ENCODE measurements around the gene C22orf23. TPM values are rescaled to one million over a fixed set of nuclear protein-coding genes. Genes with fewer than 3 reads are reported as not detected.
A peak's percentile ranks its signal among the peaks of the same experiment; 100 is the strongest.

C22orf23 gene
- total RNA-seq, 1 donor from 2014 or later = 0.54 TPM

- peaks cover 52% of the 10 kb centered on the region for H3K4me1 Mint-ChIP-seq (ENCODE audit: unreplicated experiment)
- H3K4me3 Mint-ChIP-seq (ENCODE audit: unreplicated experiment) = no peak overlapping the region
- H3K27ac Mint-ChIP-seq (ENCODE audit: unreplicated experiment) = no peak overlapping the region
- no peak for DNase-seq (ENCODE audit: low spot score)
- no peaks in the 10 kb centered on the region for H3K9me3 Mint-ChIP-seq (ENCODE audit: unreplicated experiment)
- peaks cover 8% of the 10 kb centered on the region for H3K27me3 Mint-ChIP-seq (ENCODE audit: unreplicated experiment)
- H3K36me3 Mint-ChIP-seq (ENCODE audit: low read depth, unreplicated experiment) = peaks cover 21% of the 10 kb centered on the region
- no peak for TF ChIP-seq CTCF (IDR thresholded peaks at IDR 0.05; ENCODE audit: unreplicated experiment)
Measured at GRCh38 chr22:37912171-37912570, 41.2 kb downstream of the C22orf23 start.

GRCh38 chr22:37911697-37912096, 41.7 kb downstream of the C22orf23 start:
- H3K9me3 Mint-ChIP-seq (ENCODE audit: unreplicated experiment) = no peaks in the 10 kb centered on the region
- H3K27ac Mint-ChIP-seq (ENCODE audit: unreplicated experiment) = no peak overlapping the region
- H3K4me1 Mint-ChIP-seq (ENCODE audit: unreplicated experiment) = peaks cover 52% of the 10 kb centered on the region
- H3K4me3 Mint-ChIP-seq (ENCODE audit: unreplicated experiment) = no peak overlapping the region
- no peak for DNase-seq (ENCODE audit: low spot score)
- H3K27me3 Mint-ChIP-seq (ENCODE audit: unreplicated experiment) = peaks cover 10% of the 10 kb centered on the region
- H3K36me3 Mint-ChIP-seq (ENCODE audit: low read depth, unreplicated experiment) = peaks cover 24% of the 10 kb centered on the region
- no peak for TF ChIP-seq CTCF (IDR thresholded peaks at IDR 0.05; ENCODE audit: unreplicated experiment)

GRCh38 chr22:37910890-37911672, 42.3 kb downstream of the C22orf23 start:
- Mint-ChIP-seq H3K4me3 (ENCODE audit: unreplicated experiment) (no peak overlapping the region), H3K36me3 (ENCODE audit: low read depth, unreplicated experiment) (peaks cover 18% of the 10 kb centered on the region), H3K4me1 (ENCODE audit: unreplicated experiment) (peaks cover 48% of the 10 kb centered on the region), H3K9me3 (ENCODE audit: unreplicated experiment) (no peaks in the 10 kb centered on the region), H3K27ac (ENCODE audit: unreplicated experiment) (no peak overlapping the region), H3K27me3 (ENCODE audit: unreplicated experiment) (peaks cover 10% of the 10 kb centered on the region)
- no peak for TF ChIP-seq CTCF (IDR thresholded peaks at IDR 0.05; ENCODE audit: unreplicated experiment)
- DNase-seq (ENCODE audit: low spot score) = no peak

- peaks cover 57% of the 10 kb centered on the region for H3K4me1 Mint-ChIP-seq (ENCODE audit: unreplicated experiment)
- no peaks in the 10 kb centered on the region for H3K9me3 Mint-ChIP-seq (ENCODE audit: unreplicated experiment)
- no peak for TF ChIP-seq CTCF (IDR thresholded peaks at IDR 0.05; ENCODE audit: unreplicated experiment)
- DNase-seq (ENCODE audit: low spot score) = no peak
- H3K27ac Mint-ChIP-seq (ENCODE audit: unreplicated experiment) = peak overlapping the region; percentile 25
- peaks cover 12% of the 10 kb centered on the region for H3K27me3 Mint-ChIP-seq (ENCODE audit: unreplicated experiment)
- H3K4me3 Mint-ChIP-seq (ENCODE audit: unreplicated experiment) = peak overlapping the region; percentile 56
- peaks cover 16% of the 10 kb centered on the region for H3K36me3 Mint-ChIP-seq (ENCODE audit: low read depth, unreplicated experiment)
Measured at GRCh38 chr22:37909766-37910165, 43.6 kb downstream of the C22orf23 start.
